Karpas-422 (cell line): Measurements from ENCODE around the gene HIPK2. TPM values are rescaled to one million over a fixed set of nuclear protein-coding genes. Genes with fewer than 3 reads are reported as not detected.

Experiments used
- DNase-seq: peaks from one replicate; pipeline ENCODE4 v3.0.0-alpha.2; 2015
- H2AFZ ChIP-seq: fragments of 200-600 bp; sonication (generic); 2 replicates; pipeline ENCODE4 v1.6.1; 2014; ENCODE audit warnings: antibody characterized with exemption, low read length, mixed read lengths
- H3K27ac ChIP-seq: fragments of 200-600 bp; sonication (generic); 2 replicates; pipeline ENCODE4 v1.5.1; 2014; ENCODE audit warnings: mild to moderate bottlenecking, low read length, moderate library complexity
- H3K27me3 ChIP-seq: fragments of 200-600 bp; sonication (generic); 2 replicates; pipeline ENCODE4 v1.6.1; 2014; ENCODE audit warnings: low read length, mixed read lengths
- H3K36me3 ChIP-seq: fragments of 200-600 bp; sonication (generic); 2 replicates; pipeline ENCODE4 v1.6.1; 2014; ENCODE audit warnings: low read length, mixed read lengths; ENCODE audit not compliant: insufficient read depth
- H3K4me1 ChIP-seq: fragments of 200-600 bp; sonication (generic); 2 replicates; pipeline ENCODE4 v1.6.1; 2014; ENCODE audit warnings: mild to moderate bottlenecking, low read length, mixed read lengths
- H3K4me2 ChIP-seq: fragments of 200-600 bp; sonication (generic); 2 replicates; pipeline ENCODE4 v1.6.1; 2014; ENCODE audit warnings: low read length, low read depth, mild to moderate bottlenecking; ENCODE audit not compliant: poor library complexity, severe bottlenecking
- H3K4me3 ChIP-seq: fragments of 200-600 bp; sonication (generic); 2 replicates; pipeline ENCODE4 v1.5.1; 2014; ENCODE audit warnings: mild to moderate bottlenecking, antibody characterized with exemption, low read length, mixed read lengths
- H3K79me2 ChIP-seq: fragments of 200-600 bp; sonication (generic); 2 replicates; pipeline ENCODE4 v1.6.1; 2014; ENCODE audit warnings: mild to moderate bottlenecking, low read length, mixed read lengths
- H3K9ac ChIP-seq: fragments of 200-600 bp; sonication (generic); 2 replicates; pipeline ENCODE4 v1.6.0; 2014; ENCODE audit warnings: low read length
- H3K9me2 ChIP-seq: fragments of 200-600 bp; sonication (generic), shearing (Covaris generic); replicated peaks from 2 replicates; pipeline ENCODE4 v1.6.0; 2014; ENCODE audit warnings: mild to moderate bottlenecking, low read length, moderate library complexity; ENCODE audit not compliant: insufficient read depth
- H3K9me3 ChIP-seq: fragments of 300-700, 200-600 bp; sonication (generic); 2 replicates; pipeline ENCODE4 v1.6.1; 2014; ENCODE audit warnings: low read length, mixed read lengths
- H4K20me1 ChIP-seq: fragments of 200-600 bp; sonication (generic); 2 replicates; pipeline ENCODE4 v1.6.1; 2014; ENCODE audit warnings: mild to moderate bottlenecking, antibody characterized with exemption, low read length, low read depth; ENCODE audit not compliant: insufficient read depth
- total RNA-seq: library from RNA; depleted of rRNA; stranded (reverse); fragments of >200 nt; shearing (Covaris generic); gene quantifications from 2 replicates; pipeline ENCODE4 v1.2.3, GENCODE V29; 2014; ENCODE audit warnings: low replicate concordance

HIPK2 gene
- total RNA-seq, 1 experiment from 2014 or later = not detected

DNA sequence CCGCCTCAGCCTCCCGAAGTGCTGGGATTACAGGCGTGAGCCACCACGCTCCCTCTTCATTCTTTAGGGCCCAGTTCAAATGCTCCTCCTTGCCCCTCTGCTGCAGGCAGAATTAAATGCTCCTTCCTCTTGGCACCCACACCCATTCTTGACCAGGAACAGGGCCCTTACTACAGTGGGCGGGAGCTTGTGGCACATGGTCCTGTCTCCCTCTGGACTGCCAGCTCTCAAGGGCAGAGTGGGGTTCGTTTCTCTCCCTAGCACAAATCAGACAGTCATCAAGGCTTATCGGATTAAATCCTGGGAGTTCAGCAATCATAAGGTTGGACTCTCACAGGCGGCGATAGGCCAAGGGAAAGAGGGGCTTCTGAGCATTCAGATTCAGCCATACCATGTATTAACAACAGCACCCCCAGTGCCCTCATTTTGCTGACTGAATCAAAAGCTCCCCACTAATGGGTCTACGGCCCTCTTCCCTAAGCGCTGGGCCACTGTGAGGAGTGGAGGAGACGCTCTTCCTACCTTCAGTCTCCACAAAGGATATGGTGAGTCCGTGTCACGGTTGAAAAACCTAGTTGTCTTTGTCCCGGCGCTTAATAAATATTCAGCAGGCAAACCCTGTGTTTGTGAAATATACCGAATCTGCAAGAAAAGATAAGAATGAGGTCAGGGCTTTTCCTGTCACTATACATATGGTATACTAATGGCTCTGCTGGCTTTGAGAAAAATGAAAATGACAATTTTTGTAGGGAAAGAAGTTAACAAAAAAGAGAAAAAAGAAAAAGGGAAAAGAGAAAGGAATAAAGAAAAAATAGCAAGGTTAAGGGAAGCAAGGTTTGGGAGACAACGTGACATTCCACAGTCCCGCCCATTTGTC is 146.9 kb downstream of the HIPK2 start:
- no peak overlapping the region for H3K4me3 ChIP-seq
- H2AFZ ChIP-seq = no peak overlapping the region
- H3K4me2 ChIP-seq = no peak overlapping the region
- H3K4me1 ChIP-seq = no peaks in the 10 kb centered on the region
- no peaks in the 10 kb centered on the region for H4K20me1 ChIP-seq
- no peak overlapping the region for H3K27ac ChIP-seq
- H3K36me3 ChIP-seq = no peaks in the 10 kb centered on the region
- no peaks in the 10 kb centered on the region for H3K79me2 ChIP-seq
- no peaks in the 10 kb centered on the region for H3K9me3 ChIP-seq
- no peaks in the 10 kb centered on the region for H3K27me3 ChIP-seq
- no peak for DNase-seq
- no peak overlapping the region for H3K9ac ChIP-seq
- H3K9me2 ChIP-seq = no peaks in the 10 kb centered on the region

DNA sequence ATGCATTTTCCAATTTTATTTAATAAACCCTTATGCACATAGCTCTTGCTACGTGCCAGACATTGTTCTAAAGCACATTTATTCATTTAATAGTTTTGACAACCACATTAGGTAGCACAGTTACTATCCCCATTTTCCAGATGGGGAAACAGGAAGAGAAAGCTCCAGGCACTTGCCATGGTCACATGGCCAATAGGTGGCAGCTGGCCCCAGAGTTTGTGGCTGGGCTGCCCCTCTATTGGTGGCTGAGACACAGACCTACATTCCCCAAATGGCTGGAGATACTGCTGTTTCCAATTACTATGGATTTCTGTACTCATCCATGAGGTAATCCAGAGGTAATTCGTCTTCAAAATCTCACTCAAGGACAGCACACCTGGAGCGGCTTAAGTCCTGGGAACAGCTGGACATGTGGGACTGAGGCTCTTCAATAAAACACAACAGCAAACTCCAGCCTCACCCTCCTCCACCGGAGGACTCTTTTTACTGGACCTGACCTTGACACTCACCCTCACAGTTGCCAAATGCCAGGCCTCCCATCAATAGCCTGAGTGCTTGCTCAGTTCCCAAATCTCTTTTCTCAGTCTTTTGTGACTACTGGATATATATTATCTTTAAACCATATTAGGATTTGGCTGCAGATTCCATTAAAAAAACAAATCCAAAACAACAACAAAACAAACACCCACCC is 148.3 kb downstream of the HIPK2 start:
- H3K4me1 ChIP-seq = no peaks in the 10 kb centered on the region
- no peaks in the 10 kb centered on the region for H3K9me3 ChIP-seq
- H3K79me2 ChIP-seq = no peaks in the 10 kb centered on the region
- no peaks in the 10 kb centered on the region for H3K27me3 ChIP-seq
- no peaks in the 10 kb centered on the region for H3K36me3 ChIP-seq
- no peaks in the 10 kb centered on the region for H4K20me1 ChIP-seq
- H2AFZ ChIP-seq = no peak overlapping the region
- H3K27ac ChIP-seq = no peak overlapping the region
- H3K4me2 ChIP-seq = no peak overlapping the region
- no peaks in the 10 kb centered on the region for H3K9me2 ChIP-seq
- DNase-seq = no peak
- no peak overlapping the region for H3K9ac ChIP-seq
- no peak overlapping the region for H3K4me3 ChIP-seq

DNA sequence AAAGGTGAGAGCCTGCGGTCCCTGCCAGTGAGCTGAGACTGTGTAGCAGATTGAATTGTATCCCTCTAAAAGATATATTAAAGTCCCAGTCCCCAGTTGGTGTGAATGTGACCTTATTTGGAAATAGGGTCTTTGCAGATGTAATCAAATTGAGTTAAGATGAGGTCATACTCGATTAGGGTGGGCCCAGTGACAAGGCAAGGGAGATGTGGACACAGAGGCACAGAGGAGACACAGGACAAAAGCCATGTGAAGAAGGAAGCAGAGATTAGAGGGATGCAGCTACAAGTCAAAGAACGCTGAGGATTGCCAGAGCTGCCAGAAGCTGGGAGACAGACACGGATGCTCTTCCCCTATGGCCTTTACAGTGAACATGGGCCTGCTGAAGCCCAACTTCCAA is 150.0 kb downstream of the HIPK2 start:
- Histone ChIP-seq H3K79me2 (no peaks in the 10 kb centered on the region), H3K9me2 (no peaks in the 10 kb centered on the region)

GRCh38 chr7:139626817-139627216 is 151.0 kb downstream of the HIPK2 start:
- Histone ChIP-seq H3K4me1 (no peaks in the 10 kb centered on the region), H3K4me3 (no peak overlapping the region)
- no peak for DNase-seq

More for the DNA sequence above, 150.0 kb downstream of the HIPK2 start:
- Histone ChIP-seq H3K4me1 (no peaks in the 10 kb centered on the region), H3K4me2 (no peak overlapping the region), H3K9me3 (no peaks in the 10 kb centered on the region), H3K27me3 (no peaks in the 10 kb centered on the region), H3K27ac (no peak overlapping the region), H3K9ac (no peak overlapping the region), H3K36me3 (no peaks in the 10 kb centered on the region), H3K4me3 (no peak overlapping the region), H4K20me1 (no peaks in the 10 kb centered on the region), H2AFZ (no peak overlapping the region)
- DNase-seq = no peak

GRCh38 chr7:139623518-139623917 is 154.3 kb downstream of the HIPK2 start:
- no peak overlapping the region for H2AFZ ChIP-seq
- H3K4me1 ChIP-seq = no peaks in the 10 kb centered on the region
- no peak for DNase-seq
- H3K9ac ChIP-seq = no peak overlapping the region
- no peaks in the 10 kb centered on the region for H3K27me3 ChIP-seq
- H3K4me2 ChIP-seq = no peak overlapping the region
- no peaks in the 10 kb centered on the region for H3K9me3 ChIP-seq
- H3K36me3 ChIP-seq = no peaks in the 10 kb centered on the region
- H3K4me3 ChIP-seq = no peak overlapping the region
- no peaks in the 10 kb centered on the region for H3K79me2 ChIP-seq
- no peaks in the 10 kb centered on the region for H3K9me2 ChIP-seq
- H4K20me1 ChIP-seq = no peaks in the 10 kb centered on the region
- no peak overlapping the region for H3K27ac ChIP-seq

More at GRCh38 chr7:139626817-139627216, 151.0 kb downstream of the HIPK2 start:
- Histone ChIP-seq H3K27ac (no peak overlapping the region), H3K79me2 (no peaks in the 10 kb centered on the region), H3K9me2 (no peaks in the 10 kb centered on the region), H3K27me3 (no peaks in the 10 kb centered on the region), H3K9me3 (no peaks in the 10 kb centered on the region), H3K4me2 (no peak overlapping the region), H4K20me1 (no peaks in the 10 kb centered on the region), H2AFZ (no peak overlapping the region), H3K9ac (no peak overlapping the region), H3K36me3 (no peaks in the 10 kb centered on the region)

DNA sequence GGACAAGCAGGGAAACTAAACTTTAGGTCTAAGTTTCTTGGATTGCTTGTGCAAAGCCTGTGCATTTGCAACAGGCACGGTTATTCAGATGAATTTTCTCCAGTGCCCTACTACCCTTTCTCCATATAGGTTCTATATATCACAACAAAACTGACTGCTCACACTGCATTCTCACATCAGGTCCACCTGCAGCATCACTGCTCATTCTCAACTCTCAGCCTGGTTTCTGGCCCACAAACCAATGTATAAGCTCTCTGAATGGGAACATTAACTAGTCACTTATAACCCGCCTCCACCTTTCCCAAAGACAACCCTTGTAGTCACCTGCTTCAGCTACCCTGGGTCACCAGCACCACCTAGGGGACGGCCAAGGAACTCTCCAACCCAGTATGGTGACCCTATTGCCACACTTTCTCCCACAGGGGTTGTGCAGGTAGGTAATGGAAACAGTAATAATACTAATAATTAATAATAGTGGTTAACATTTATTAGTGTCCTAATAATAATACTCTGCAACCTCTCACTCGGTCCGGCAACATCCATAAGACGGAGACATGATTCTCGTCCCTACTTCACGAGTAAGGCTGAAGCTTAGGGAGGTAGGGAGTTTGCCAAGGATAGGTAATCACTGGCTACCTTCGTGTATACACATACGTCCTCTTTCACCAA is 157.0 kb downstream of the HIPK2 start:
- H3K36me3 ChIP-seq = no peaks in the 10 kb centered on the region
- no peaks in the 10 kb centered on the region for H3K4me1 ChIP-seq
- H3K27me3 ChIP-seq = no peaks in the 10 kb centered on the region
- H3K79me2 ChIP-seq = no peaks in the 10 kb centered on the region
- H3K9ac ChIP-seq = no peak overlapping the region
- no peak overlapping the region for H2AFZ ChIP-seq
- no peak overlapping the region for H3K4me3 ChIP-seq
- H3K4me2 ChIP-seq = no peak overlapping the region
- DNase-seq = peak; percentile 85
- no peak overlapping the region for H3K27ac ChIP-seq
- no peaks in the 10 kb centered on the region for H3K9me2 ChIP-seq
- H4K20me1 ChIP-seq = no peaks in the 10 kb centered on the region
- no peaks in the 10 kb centered on the region for H3K9me3 ChIP-seq

DNA sequence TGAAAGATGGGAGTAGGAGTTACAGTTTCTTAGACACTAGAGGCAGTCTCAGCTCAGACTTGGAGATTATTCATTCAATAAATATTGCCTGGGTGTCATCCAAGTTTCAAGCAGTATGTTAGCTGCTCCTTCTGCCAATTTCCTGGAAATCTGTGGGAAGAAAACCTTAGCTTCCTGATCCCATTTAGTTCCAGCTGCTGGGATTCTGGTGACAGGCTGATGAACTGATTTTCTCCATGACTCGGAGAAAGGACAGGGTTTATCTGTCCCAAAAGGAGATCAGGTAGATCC is 158.5 kb downstream of the HIPK2 start:
- Histone ChIP-seq H3K36me3 (no peaks in the 10 kb centered on the region), H3K27me3 (no peaks in the 10 kb centered on the region), H3K9ac (no peak overlapping the region), H3K79me2 (no peaks in the 10 kb centered on the region), H3K27ac (no peak overlapping the region), H3K9me2 (no peaks in the 10 kb centered on the region), H3K4me3 (no peak overlapping the region), H3K9me3 (no peaks in the 10 kb centered on the region), H3K4me2 (no peak overlapping the region), H3K4me1 (no peaks in the 10 kb centered on the region), H2AFZ (no peak overlapping the region), H4K20me1 (no peaks in the 10 kb centered on the region)
- DNase-seq = no peak
